Fibroblast of mammary gland (primary cell): Measurements from ENCODE around the gene PRPH.
"Not testable (repeated sequence)": the region's sequence is repeated elsewhere in the genome, so short reads cannot be mapped to it uniquely, and the experiment has no call there.

ENCODE experiments used
- DNase-seq: peaks from one replicate; pipeline ENCODE4 v3.0.0-alpha.2; 2010; ENCODE audit warnings: low read depth
- H3K4me3 ChIP-seq: 2 replicates; pipeline ENCODE4 v1.5.1; 2011; ENCODE audit warnings: low read depth, mild to moderate bottlenecking, low read length, moderate library complexity; ENCODE audit not compliant: control insufficient read depth
- TF ChIP-seq, protein P1 (sequence below): conservative IDR thresholded peaks from 2 replicates; pipeline ENCODE4 v1.5.1; 2011; ENCODE audit warnings: low read depth, low read length, inconsistent platforms; ENCODE audit not compliant: control insufficient read depth, insufficient read depth

PRPH gene

GRCh38 chr12:49282302-49282701, 12.6 kb upstream of the PRPH start:
- TF ChIP-seq, protein P1, sequence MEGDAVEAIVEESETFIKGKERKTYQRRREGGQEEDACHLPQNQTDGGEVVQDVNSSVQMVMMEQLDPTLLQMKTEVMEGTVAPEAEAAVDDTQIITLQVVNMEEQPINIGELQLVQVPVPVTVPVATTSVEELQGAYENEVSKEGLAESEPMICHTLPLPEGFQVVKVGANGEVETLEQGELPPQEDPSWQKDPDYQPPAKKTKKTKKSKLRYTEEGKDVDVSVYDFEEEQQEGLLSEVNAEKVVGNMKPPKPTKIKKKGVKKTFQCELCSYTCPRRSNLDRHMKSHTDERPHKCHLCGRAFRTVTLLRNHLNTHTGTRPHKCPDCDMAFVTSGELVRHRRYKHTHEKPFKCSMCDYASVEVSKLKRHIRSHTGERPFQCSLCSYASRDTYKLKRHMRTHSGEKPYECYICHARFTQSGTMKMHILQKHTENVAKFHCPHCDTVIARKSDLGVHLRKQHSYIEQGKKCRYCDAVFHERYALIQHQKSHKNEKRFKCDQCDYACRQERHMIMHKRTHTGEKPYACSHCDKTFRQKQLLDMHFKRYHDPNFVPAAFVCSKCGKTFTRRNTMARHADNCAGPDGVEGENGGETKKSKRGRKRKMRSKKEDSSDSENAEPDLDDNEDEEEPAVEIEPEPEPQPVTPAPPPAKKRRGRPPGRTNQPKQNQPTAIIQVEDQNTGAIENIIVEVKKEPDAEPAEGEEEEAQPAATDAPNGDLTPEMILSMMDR: no peak
- no peak overlapping the region for H3K4me3 ChIP-seq
- no peak for DNase-seq

DNA sequence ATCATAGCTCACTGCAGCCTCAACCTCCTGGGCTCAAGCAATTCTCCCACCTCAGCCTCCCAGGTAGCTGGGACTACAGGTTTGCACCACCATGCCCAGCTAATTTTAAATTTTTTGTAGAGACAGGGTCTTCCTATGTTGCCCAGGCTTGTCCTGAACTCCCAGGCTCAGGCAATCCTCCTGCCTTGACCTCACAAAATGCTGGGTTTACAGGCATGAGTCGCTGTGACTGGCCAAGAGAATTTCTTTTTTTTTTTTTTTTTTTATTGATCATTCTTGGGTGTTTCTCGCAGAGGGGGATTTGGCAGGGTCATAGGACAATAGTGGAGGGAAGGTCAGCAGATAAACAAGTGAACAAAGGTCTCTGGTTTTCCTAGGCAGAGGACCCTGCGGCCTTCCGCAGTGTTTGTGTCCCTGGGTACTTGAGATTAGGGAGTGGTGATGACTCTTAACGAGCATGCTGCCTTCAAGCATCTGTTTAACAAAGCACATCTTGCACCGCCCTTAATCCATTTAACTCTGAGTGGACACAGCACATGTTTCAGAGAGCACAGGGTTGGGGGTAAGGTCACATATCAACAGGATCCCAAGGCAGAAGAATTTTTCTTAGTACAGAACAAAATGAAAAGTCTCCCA, 12.1 kb upstream of the PRPH start:
- peak; percentile 32 for DNase-seq
- H3K4me3 ChIP-seq: not testable (repeated sequence)

DNA sequence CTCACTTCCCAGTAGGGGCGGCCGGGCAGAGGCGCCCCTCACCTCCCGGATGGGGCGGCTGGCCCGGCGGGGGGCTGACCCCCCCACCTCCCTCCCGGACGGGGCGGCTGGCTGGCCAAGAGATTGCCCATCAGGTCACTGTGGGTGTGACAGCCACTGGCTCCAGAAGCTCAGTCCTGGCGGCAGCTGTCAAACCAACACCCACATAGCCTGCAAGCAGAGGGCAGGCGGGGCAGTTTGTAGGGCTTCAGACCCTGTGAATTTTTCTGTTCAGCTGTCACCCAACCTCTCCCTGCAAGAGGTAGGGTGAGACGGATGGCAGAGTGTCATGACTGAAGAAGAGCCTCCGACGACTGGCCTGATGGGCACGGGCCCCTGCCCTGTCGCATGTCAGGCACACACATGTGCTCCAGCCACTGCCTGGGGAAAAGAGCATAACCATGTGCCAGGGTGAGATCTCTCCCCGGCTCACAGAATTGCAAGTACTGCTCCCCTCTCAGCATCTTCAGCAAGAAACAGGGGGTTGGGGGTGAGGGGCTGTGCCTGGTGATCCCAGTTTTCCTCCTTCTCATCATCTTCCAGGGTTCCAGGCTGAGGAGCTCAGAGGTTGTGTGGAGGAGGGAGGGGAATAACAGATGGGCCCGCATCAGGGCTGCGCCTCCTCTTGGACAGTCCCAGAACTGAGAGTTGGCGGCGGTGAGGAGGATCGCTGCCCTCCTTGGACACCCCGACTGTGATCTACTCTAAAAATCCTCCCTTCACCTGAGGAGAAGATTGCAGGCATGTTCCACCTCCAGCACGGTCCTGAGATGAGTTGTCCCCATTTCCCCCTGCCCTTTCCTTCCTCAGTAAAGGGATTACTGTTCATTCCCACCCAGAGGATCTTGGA, 11.2 kb upstream of the PRPH start:
- no peak overlapping the region for H3K4me3 ChIP-seq
- no peak for DNase-seq
- TF ChIP-seq, protein P1: peak; percentile 17

GRCh38 chr12:49284672-49285071, 10.3 kb upstream of the PRPH start:
- TF ChIP-seq, protein P1: no peak
- H3K4me3 ChIP-seq: no peak overlapping the region
- no peak for DNase-seq

GRCh38 chr12:49287876-49288275, 7.1 kb upstream of the PRPH start:
- no peak overlapping the region for H3K4me3 ChIP-seq
- TF ChIP-seq, protein P1: no peak
- no peak for DNase-seq

DNA sequence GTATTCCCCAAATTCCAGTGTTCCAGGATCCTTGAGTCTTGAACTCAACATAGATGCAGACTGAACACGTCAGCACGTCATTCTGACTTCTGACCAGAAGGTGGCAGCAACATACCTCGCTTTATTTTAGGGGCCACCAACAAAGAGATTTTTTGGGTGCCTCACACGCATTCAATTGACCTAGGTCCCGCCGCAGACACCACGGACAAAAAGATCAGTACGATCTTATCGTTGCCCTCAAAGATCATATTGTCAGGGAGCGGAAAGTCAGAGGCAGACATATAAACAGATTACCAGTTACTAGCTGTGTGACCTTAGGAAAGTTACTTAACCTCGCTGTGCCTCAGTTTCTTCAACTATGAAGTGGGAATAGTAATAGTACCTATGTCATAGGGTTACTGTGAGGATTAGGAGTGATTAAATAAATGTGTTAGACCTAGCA, 6.5 kb upstream of the PRPH start:
- peak; percentile 54 for DNase-seq
- TF ChIP-seq, protein P1: peak; percentile 84

DNA sequence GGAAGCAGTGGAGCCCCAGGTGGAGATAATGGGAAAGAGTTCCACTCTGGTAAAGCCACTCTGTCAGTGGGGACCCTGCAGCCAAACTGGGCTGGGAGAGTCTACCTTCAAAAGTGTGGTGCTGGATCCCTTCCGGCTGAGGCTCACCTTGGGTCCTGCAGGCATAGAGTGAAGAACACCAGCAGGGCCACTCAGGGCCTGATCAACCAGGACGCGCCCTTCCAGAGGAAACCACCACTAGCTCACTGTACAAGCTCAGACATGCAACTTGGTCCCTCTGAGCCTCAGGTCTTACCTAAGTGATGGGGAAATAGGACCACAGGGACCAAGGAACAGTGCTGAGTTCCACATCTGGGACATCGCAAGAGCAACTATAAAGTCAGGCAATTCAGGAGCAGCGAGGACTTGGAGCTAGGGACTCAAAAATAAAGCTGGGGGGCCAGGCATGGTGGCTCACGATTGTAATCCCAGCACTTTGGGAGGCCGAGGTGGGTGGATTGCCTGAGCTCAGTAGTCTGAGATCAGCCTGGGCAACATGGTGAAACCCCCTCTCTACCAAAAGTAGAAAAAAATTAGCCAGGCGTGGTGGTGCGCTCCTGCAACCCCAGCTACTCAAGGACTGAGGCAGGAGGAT, 5.9 kb upstream of the PRPH start:
- DNase-seq: no peak
- TF ChIP-seq, protein P1: no peak
- H3K4me3 ChIP-seq: no peak overlapping the region

More for the DNA sequence above, 6.5 kb upstream of the PRPH start:
- no peak overlapping the region for H3K4me3 ChIP-seq
